GM23338 (cell line): ENCODE data around the gene SELENOV. TPM values are rescaled to one million over a fixed set of nuclear protein-coding genes. Genes with fewer than 3 reads are reported as not detected.

Source experiments
- ATAC-seq: fragments of 200-7000 bp; cut with Tn5 transposase; 3 replicates; pipeline ENCODE4 v1.9.1; 2020
- DNase-seq: peaks from one replicate; pipeline ENCODE4 v3.0.0-alpha.2; 2015; ENCODE audit warnings: low spot score
- H2AFZ ChIP-seq: fragments of 200-600 bp; sonication (generic); 2 replicates; pipeline ENCODE4 v1.8.0; 2016; ENCODE audit warnings: antibody characterized with exemption, mild to moderate bottlenecking, moderate library complexity
- H3F3A ChIP-seq: fragments of 200-600 bp; sonication (generic); replicated peaks from 2 replicates; pipeline ENCODE4 v1.8.0; 2017; ENCODE audit warnings: antibody characterized with exemption, mixed run types, low read depth
- H3K27ac ChIP-seq: fragments of 200-600 bp; sonication (generic); 2 replicates; pipeline ENCODE4 v1.6.1; 2016; ENCODE audit warnings: low read depth
- H3K27me3 ChIP-seq: fragments of 200-600 bp; sonication (generic); 2 replicates; pipeline ENCODE4 v1.8.0; 2016; ENCODE audit warnings: mild to moderate bottlenecking, mixed run types, moderate library complexity; ENCODE audit not compliant: insufficient read depth
- H3K36me3 ChIP-seq: fragments of 200-600 bp; sonication (generic); 2 replicates; pipeline ENCODE4 v1.8.0; 2016; ENCODE audit warnings: mild to moderate bottlenecking; ENCODE audit not compliant: insufficient read depth
- H3K4me1 ChIP-seq: fragments of 200-600 bp; sonication (generic); 2 replicates; pipeline ENCODE4 v1.8.0; 2016; ENCODE audit warnings: mild to moderate bottlenecking, moderate library complexity; ENCODE audit not compliant: insufficient read depth
- H3K4me2 ChIP-seq: fragments of 200-600 bp; sonication (generic); 2 replicates; pipeline ENCODE4 v1.7.1; 2017; ENCODE audit warnings: mixed run types
- H3K4me3 ChIP-seq: fragments of 200-600 bp; sonication (generic); 2 replicates; pipeline ENCODE4 v1.6.1; 2016; ENCODE audit warnings: mixed run types
- H3K79me2 ChIP-seq: fragments of 200-600 bp; sonication (generic); replicated peaks from 2 replicates; pipeline ENCODE4 v1.8.0; 2017; ENCODE audit warnings: mild to moderate bottlenecking; ENCODE audit not compliant: insufficient read depth
- H3K9me2 ChIP-seq: fragments of 200-600 bp; sonication (generic); 2 replicates; pipeline ENCODE4 v1.8.0; 2017; ENCODE audit not compliant: insufficient read depth
- H4K20me1 ChIP-seq: fragments of 200-600 bp; sonication (generic); replicated peaks from 2 replicates; pipeline ENCODE4 v1.8.0; 2017; ENCODE audit warnings: mild to moderate bottlenecking; ENCODE audit not compliant: insufficient read depth
- H3K27ac Mint-ChIP-seq: 2 replicates; pipeline ENCODE4 v1.8.0; 2020; ENCODE audit warnings: inconsistent platforms, mild to moderate bottlenecking, moderate library complexity, mixed read lengths
- H3K27me3 Mint-ChIP-seq: 3 replicates; pipeline ENCODE4 v1.8.0; 2022; ENCODE audit warnings: low read depth, mild to moderate bottlenecking, moderate library complexity, mixed read lengths, inconsistent platforms; ENCODE audit not compliant: insufficient read depth, poor library complexity
- H3K36me3 Mint-ChIP-seq: 3 replicates; pipeline ENCODE4 v1.8.0; 2021; ENCODE audit warnings: low read depth, mild to moderate bottlenecking, inconsistent platforms, moderate library complexity, mixed read lengths
- H3K4me1 Mint-ChIP-seq: 3 replicates; pipeline ENCODE4 v1.8.0; 2020; ENCODE audit warnings: mild to moderate bottlenecking, inconsistent platforms, mixed read lengths
- H3K4me3 Mint-ChIP-seq: 3 replicates; pipeline ENCODE4 v1.8.0; 2021; ENCODE audit warnings: moderate library complexity, mild to moderate bottlenecking, inconsistent platforms, mixed read lengths
- H3K9me3 Mint-ChIP-seq: 3 replicates; pipeline ENCODE4 v1.8.0; 2020; ENCODE audit warnings: moderate library complexity, mild to moderate bottlenecking, inconsistent platforms, mixed read lengths
- CREB1 ChIP-seq: fragments of 250-450 bp; sonication (Bioruptor Pico); IDR thresholded peaks from 2 replicates; pipeline ENCODE4 v1.5.0; 2020; ENCODE audit warnings: low read depth, mild to moderate bottlenecking, moderate library complexity
- EZH2 ChIP-seq: fragments of 200-600 bp; sonication (generic); IDR thresholded peaks from one replicate; pipeline ENCODE4 v1.8.0; 2017; ENCODE audit warnings: antibody characterized with exemption, mild to moderate bottlenecking, low read depth; ENCODE audit not compliant: unreplicated experiment
- EZH2phosphoT487 ChIP-seq: fragments of 200-600 bp; sonication (generic); IDR thresholded peaks from one replicate; pipeline ENCODE4 v1.8.1; 2018; ENCODE audit warnings: antibody characterized with exemption; ENCODE audit not compliant: unreplicated experiment
- NANOG ChIP-seq: IDR thresholded peaks from 2 replicates; pipeline ENCODE4 v1.6.1; 2016; ENCODE audit warnings: antibody characterized with exemption, borderline replicate concordance
- POLR2AphosphoS5 ChIP-seq: IDR thresholded peaks from 2 replicates; pipeline ENCODE4 v1.6.1; 2016; ENCODE audit warnings: antibody characterized with exemption, low read depth
- STAT1 ChIP-seq: IDR thresholded peaks from one replicate; pipeline ENCODE4 v1.6.1; 2016; ENCODE audit warnings: antibody characterized with exemption; ENCODE audit not compliant: unreplicated experiment
- ZNF114 ChIP-seq: fragments of 250-450 bp; sonication (Bioruptor Pico); IDR thresholded peaks from 2 replicates; pipeline ENCODE4 v1.5.0; 2020; ENCODE audit warnings: mild to moderate bottlenecking, moderate library complexity
- ZNF331 ChIP-seq: fragments of 250-450 bp; sonication (Bioruptor Pico); IDR thresholded peaks from 2 replicates; pipeline ENCODE4 v1.5.0; 2020; ENCODE audit warnings: low read depth, mild to moderate bottlenecking, moderate library complexity
- polyA plus RNA-seq: library from polyadenylated mRNA; unstranded; fragments of >200 nt; fragmentation: Nextera tagmentation; extraction: Ambion mirVana; gene quantifications from 2 replicates; pipeline ENCODE4 v1.2.1, GENCODE V29; 2016
- total RNA-seq: library from RNA; depleted of rRNA; stranded (reverse); fragments of >200 nt; shearing (Covaris generic); gene quantifications from 2 replicates; pipeline ENCODE4 v1.2.3, GENCODE V29; 2014
- TF ChIP-seq, protein P1 (sequence below), 2 experiments: fragments of 200-600 bp in 1 of 2; sonication (generic) in 1 of 2; conservative IDR thresholded peaks; 2 replicates each; pipeline versions ENCODE4 v1.5.1 to v1.6.1; 2016 to 2017; ENCODE audit warnings: antibody characterized with exemption in 2 of 2, low read depth in 2 of 2, mild to moderate bottlenecking in 2 of 2, moderate library complexity in 1 of 2
- TF ChIP-seq, protein P2 (sequence below): IDR thresholded peaks from one replicate; pipeline ENCODE4 v1.6.1; 2018; ENCODE audit warnings: antibody characterized with exemption; ENCODE audit not compliant: unreplicated experiment
- TF ChIP-seq, protein P3 (sequence below): IDR thresholded peaks from 2 replicates; pipeline ENCODE4 v1.6.1; 2016; ENCODE audit warnings: antibody characterized with exemption
- TF ChIP-seq, protein P4 (sequence below): fragments of 250-450 bp; sonication (Bioruptor Pico); IDR thresholded peaks from 2 replicates; pipeline ENCODE4 v1.5.0; 2020; ENCODE audit warnings: mild to moderate bottlenecking, moderate library complexity

Gene SELENOV
- total and polyA plus RNA-seq, 2 experiments from 2014 or later = 8.0 to 8.7 TPM

DNA sequence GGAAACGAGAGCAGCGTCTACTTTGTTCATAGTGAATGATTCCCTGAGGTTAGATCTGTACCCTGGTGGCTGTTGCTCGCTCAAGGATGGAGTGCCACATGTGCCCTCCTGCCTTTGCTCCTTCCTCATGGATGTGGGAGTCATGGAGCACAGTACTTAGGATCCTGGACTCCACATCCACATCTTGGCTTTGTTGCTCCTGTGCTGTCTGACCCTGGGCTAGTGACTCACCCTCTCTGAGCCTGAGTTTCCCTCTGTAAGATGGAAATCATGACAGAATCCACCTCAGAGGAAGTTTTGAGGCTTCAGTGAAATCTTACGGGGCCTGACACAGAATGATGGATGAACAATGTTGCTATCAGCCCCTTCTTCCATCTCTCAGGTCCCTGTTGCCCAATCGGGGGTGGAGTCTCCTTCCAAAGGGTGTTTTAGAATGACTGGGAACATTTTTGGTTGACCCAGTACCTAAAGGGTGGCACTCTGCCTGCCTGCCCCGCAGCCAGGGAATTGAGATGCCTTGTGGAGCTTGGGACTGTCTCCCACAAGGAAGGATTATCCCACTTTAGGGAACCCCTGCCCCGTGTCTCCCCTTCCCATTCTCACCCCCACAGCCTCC is 44.1 kb upstream of the SELENOV start:
- H3K36me3 ChIP-seq = peaks cover 30% of the 10 kb centered on the region
- DNase-seq = no peak
- peaks cover 12% of the 10 kb centered on the region for H3K27me3 Mint-ChIP-seq
- no peak overlapping the region for H3K4me2 ChIP-seq
- no peak for ATAC-seq
- TF ChIP-seq, protein P1, sequence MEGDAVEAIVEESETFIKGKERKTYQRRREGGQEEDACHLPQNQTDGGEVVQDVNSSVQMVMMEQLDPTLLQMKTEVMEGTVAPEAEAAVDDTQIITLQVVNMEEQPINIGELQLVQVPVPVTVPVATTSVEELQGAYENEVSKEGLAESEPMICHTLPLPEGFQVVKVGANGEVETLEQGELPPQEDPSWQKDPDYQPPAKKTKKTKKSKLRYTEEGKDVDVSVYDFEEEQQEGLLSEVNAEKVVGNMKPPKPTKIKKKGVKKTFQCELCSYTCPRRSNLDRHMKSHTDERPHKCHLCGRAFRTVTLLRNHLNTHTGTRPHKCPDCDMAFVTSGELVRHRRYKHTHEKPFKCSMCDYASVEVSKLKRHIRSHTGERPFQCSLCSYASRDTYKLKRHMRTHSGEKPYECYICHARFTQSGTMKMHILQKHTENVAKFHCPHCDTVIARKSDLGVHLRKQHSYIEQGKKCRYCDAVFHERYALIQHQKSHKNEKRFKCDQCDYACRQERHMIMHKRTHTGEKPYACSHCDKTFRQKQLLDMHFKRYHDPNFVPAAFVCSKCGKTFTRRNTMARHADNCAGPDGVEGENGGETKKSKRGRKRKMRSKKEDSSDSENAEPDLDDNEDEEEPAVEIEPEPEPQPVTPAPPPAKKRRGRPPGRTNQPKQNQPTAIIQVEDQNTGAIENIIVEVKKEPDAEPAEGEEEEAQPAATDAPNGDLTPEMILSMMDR (conservative IDR thresholded peaks at IDR 0.05; ENCODE audit: low read depth in 2 of 2) = no peak
- TF ChIP-seq POLR2AphosphoS5 (no peak), CREB1 (CRISPR knock-in tag) (no peak), EZH2phosphoT487 (no peak), STAT1 (no peak), NANOG (no peak), ZNF331 (no peak), ZNF114 (CRISPR knock-in tag) (no peak), EZH2 (no peak)
- TF ChIP-seq, protein P2, sequence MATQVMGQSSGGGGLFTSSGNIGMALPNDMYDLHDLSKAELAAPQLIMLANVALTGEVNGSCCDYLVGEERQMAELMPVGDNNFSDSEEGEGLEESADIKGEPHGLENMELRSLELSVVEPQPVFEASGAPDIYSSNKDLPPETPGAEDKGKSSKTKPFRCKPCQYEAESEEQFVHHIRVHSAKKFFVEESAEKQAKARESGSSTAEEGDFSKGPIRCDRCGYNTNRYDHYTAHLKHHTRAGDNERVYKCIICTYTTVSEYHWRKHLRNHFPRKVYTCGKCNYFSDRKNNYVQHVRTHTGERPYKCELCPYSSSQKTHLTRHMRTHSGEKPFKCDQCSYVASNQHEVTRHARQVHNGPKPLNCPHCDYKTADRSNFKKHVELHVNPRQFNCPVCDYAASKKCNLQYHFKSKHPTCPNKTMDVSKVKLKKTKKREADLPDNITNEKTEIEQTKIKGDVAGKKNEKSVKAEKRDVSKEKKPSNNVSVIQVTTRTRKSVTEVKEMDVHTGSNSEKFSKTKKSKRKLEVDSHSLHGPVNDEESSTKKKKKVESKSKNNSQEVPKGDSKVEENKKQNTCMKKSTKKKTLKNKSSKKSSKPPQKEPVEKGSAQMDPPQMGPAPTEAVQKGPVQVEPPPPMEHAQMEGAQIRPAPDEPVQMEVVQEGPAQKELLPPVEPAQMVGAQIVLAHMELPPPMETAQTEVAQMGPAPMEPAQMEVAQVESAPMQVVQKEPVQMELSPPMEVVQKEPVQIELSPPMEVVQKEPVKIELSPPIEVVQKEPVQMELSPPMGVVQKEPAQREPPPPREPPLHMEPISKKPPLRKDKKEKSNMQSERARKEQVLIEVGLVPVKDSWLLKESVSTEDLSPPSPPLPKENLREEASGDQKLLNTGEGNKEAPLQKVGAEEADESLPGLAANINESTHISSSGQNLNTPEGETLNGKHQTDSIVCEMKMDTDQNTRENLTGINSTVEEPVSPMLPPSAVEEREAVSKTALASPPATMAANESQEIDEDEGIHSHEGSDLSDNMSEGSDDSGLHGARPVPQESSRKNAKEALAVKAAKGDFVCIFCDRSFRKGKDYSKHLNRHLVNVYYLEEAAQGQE = no peak
- TF ChIP-seq, protein P3, sequence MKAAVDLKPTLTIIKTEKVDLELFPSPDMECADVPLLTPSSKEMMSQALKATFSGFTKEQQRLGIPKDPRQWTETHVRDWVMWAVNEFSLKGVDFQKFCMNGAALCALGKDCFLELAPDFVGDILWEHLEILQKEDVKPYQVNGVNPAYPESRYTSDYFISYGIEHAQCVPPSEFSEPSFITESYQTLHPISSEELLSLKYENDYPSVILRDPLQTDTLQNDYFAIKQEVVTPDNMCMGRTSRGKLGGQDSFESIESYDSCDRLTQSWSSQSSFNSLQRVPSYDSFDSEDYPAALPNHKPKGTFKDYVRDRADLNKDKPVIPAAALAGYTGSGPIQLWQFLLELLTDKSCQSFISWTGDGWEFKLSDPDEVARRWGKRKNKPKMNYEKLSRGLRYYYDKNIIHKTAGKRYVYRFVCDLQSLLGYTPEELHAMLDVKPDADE = no peak
- TF ChIP-seq, protein P4, sequence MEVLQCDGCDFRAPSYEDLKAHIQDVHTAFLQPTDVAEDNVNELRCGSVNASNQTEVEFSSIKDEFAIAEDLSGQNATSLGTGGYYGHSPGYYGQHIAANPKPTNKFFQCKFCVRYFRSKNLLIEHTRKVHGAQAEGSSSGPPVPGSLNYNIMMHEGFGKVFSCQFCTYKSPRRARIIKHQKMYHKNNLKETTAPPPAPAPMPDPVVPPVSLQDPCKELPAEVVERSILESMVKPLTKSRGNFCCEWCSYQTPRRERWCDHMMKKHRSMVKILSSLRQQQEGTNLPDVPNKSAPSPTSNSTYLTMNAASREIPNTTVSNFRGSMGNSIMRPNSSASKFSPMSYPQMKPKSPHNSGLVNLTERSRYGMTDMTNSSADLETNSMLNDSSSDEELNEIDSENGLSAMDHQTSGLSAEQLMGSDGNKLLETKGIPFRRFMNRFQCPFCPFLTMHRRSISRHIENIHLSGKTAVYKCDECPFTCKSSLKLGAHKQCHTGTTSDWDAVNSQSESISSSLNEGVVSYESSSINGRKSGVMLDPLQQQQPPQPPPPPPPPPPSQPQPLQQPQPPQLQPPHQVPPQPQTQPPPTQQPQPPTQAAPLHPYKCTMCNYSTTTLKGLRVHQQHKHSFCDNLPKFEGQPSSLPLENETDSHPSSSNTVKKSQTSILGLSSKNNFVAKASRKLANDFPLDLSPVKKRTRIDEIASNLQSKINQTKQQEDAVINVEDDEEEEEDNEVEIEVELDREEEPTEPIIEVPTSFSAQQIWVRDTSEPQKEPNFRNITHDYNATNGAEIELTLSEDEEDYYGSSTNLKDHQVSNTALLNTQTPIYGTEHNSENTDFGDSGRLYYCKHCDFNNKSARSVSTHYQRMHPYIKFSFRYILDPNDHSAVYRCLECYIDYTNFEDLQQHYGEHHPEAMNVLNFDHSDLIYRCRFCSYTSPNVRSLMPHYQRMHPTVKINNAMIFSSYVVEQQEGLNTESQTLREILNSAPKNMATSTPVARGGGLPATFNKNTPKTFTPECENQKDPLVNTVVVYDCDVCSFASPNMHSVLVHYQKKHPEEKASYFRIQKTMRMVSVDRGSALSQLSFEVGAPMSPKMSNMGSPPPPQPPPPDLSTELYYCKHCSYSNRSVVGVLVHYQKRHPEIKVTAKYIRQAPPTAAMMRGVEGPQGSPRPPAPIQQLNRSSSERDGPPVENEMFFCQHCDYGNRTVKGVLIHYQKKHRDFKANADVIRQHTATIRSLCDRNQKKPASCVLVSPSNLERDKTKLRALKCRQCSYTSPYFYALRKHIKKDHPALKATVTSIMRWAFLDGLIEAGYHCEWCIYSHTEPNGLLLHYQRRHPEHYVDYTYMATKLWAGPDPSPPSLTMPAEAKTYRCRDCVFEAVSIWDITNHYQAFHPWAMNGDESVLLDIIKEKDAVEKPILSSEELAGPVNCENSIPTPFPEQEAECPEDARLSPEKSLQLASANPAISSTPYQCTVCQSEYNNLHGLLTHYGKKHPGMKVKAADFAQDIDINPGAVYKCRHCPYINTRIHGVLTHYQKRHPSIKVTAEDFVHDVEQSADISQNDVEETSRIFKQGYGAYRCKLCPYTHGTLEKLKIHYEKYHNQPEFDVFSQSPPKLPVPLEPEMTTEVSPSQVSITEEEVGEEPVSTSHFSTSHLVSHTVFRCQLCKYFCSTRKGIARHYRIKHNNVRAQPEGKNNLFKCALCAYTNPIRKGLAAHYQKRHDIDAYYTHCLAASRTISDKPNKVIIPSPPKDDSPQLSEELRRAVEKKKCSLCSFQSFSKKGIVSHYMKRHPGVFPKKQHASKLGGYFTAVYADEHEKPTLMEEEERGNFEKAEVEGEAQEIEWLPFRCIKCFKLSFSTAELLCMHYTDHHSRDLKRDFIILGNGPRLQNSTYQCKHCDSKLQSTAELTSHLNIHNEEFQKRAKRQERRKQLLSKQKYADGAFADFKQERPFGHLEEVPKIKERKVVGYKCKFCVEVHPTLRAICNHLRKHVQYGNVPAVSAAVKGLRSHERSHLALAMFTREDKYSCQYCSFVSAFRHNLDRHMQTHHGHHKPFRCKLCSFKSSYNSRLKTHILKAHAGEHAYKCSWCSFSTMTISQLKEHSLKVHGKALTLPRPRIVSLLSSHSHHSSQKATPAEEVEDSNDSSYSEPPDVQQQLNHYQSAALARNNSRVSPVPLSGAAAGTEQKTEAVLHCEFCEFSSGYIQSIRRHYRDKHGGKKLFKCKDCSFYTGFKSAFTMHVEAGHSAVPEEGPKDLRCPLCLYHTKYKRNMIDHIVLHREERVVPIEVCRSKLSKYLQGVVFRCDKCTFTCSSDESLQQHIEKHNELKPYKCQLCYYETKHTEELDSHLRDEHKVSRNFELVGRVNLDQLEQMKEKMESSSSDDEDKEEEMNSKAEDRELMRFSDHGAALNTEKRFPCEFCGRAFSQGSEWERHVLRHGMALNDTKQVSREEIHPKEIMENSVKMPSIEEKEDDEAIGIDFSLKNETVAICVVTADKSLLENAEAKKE (CRISPR knock-in tag) = no peak
- H3K9me3 Mint-ChIP-seq = no peaks in the 10 kb centered on the region; the same call in 2 of the 3 replicates
- peaks cover 13% of the 10 kb centered on the region; the same call in 1 of the 2 replicates for H4K20me1 ChIP-seq
- no peaks in the 10 kb centered on the region for H3K9me2 ChIP-seq
- H3K4me1 ChIP-seq = no peaks in the 10 kb centered on the region
- no peak overlapping the region for H3K27ac ChIP-seq
- H3K27ac Mint-ChIP-seq = no peak overlapping the region
- H3K4me3 Mint-ChIP-seq = no peak overlapping the region
- H3K4me1 Mint-ChIP-seq = peaks cover 8% of the 10 kb centered on the region
- no peaks in the 10 kb centered on the region for H3K27me3 ChIP-seq
- H3K4me3 ChIP-seq = no peak overlapping the region
- no peak overlapping the region for H2AFZ ChIP-seq
- H3K36me3 Mint-ChIP-seq = peaks cover 78% of the 10 kb centered on the region
- peaks cover 10% of the 10 kb centered on the region; the same call in 1 of the 2 replicates for H3F3A ChIP-seq
- no peaks in the 10 kb centered on the region; the same call in 1 of the 2 replicates for H3K79me2 ChIP-seq
